HepG2 (cell line): ENCODE data around the gene EPM2A. TPM values are rescaled to one million over a fixed set of nuclear protein-coding genes. Genes with fewer than 3 reads are reported as not detected.

Experiments used
- ATAC-seq: fragments of 200-7000 bp; cut with Tn5 transposase; 3 replicates; pipeline ENCODE4 v1.9.1; 2020; ENCODE audit warnings: mild to moderate bottlenecking, moderate library complexity
- BruUV-seq: library from RNA; stranded (reverse); fragments of 400-500 nt; replicated peaks from 2 replicates; lab custom pipeline; 2021; lab: Mats Ljungman, UMichigan
- CTCF ChIA-PET: fragments of 300-600 bp; formaldehyde crosslinking; extraction: SDS; loops from one replicate; lab custom pipeline; 2021; ENCODE audit warnings: low total read pairs, inconsistent platforms, low intra/inter-chr PET ratio; lab: Yijun Ruan, JAX
- POLR2A ChIA-PET: fragments of 350-600 bp; sonication (Branson Sonifier 250); formaldehyde crosslinking; loops from one replicate; lab custom pipeline; 2020; ENCODE audit warnings: antibody characterized with exemption, inconsistent platforms; lab: Yijun Ruan, JAX
- DNase-seq: peaks from one replicate; pipeline ENCODE4 v3.0.0-alpha.2; 2015; ENCODE audit warnings: low spot score
- FAIRE-seq: peaks from 3 replicates; lab custom pipeline; 2011; peaks lifted over from hg19 to GRCh38; lab: Jason Lieb, UNC
- H2AFZ ChIP-seq: one replicate; pipeline ENCODE4 v1.6.1; 2011; ENCODE audit warnings: low read length, inconsistent platforms
- H3K27ac ChIP-seq: fragments of 300-600 bp; 3 replicates; pipeline ENCODE4 v1.8.0; 2011; ENCODE audit warnings: mixed run types, mild to moderate bottlenecking, mixed read lengths, low read length, inconsistent platforms; ENCODE audit not compliant: insufficient read depth; ENCODE audit errors: extremely low read length
- H3K27me3 ChIP-seq, 2 experiments: fragments of 200-600 bp in 1 of 2; 2 replicates in 1 of 2; 3 replicates in 1 of 2; pipeline versions ENCODE4 v1.6.0 to v1.8.0; 2011; ENCODE audit warnings: low read length in 2 of 2, mild to moderate bottlenecking in 2 of 2, moderate library complexity in 2 of 2, inconsistent platforms in 1 of 2; ENCODE audit not compliant: insufficient read depth in 2 of 2, control insufficient read depth in 1 of 2
- H3K36me3 ChIP-seq, 2 experiments: fragments of 200-600 bp in 1 of 2; replicated peaks in 1 of 2; 2 replicates in 1 of 2; 3 replicates in 1 of 2; pipeline versions ENCODE4 v1.5.1 to v1.8.0; 2011; ENCODE audit warnings: low read length in 2 of 2, inconsistent platforms in 1 of 2; ENCODE audit not compliant: insufficient read depth in 2 of 2, control insufficient read depth in 1 of 2
- H3K4me1 ChIP-seq: 2 replicates; pipeline ENCODE4 v1.5.1; 2012; ENCODE audit warnings: low read length, inconsistent platforms; ENCODE audit not compliant: insufficient read depth
- H3K4me2 ChIP-seq: 2 replicates; pipeline ENCODE4 v1.6.0; 2011; ENCODE audit warnings: low read depth, low read length, inconsistent platforms
- H3K4me3 ChIP-seq, 3 experiments: fragments of 200-600 bp in 1 of 3; sonication (generic), shearing (Covaris generic) in 1 of 3; replicated peaks in 1 of 3; 2 replicates each; pipeline ENCODE4 v1.5.1; 2011 to 2016; ENCODE audit warnings: low read length in 3 of 3, inconsistent platforms in 2 of 3, low read depth in 2 of 3, mild to moderate bottlenecking in 2 of 3, control low read depth in 1 of 3, mixed read lengths in 1 of 3; ENCODE audit not compliant: insufficient read depth in 1 of 3
- H3K79me2 ChIP-seq: one replicate; pipeline ENCODE4 v1.6.1; 2011; ENCODE audit warnings: low read length, inconsistent platforms; ENCODE audit not compliant: insufficient read depth
- H3K9ac ChIP-seq: 2 replicates; pipeline ENCODE4 v1.6.0; 2011; ENCODE audit warnings: mild to moderate bottlenecking, low read depth, low read length, inconsistent platforms; ENCODE audit not compliant: insufficient read depth
- H3K9me3 ChIP-seq: 2 replicates; pipeline ENCODE4 v1.5.1; 2012; ENCODE audit warnings: mild to moderate bottlenecking, low read length
- H4K20me1 ChIP-seq: 2 replicates; pipeline ENCODE4 v1.6.0; 2011; ENCODE audit warnings: inconsistent platforms, mild to moderate bottlenecking, low read length, moderate library complexity; ENCODE audit not compliant: insufficient read depth
- ATRX ChIP-seq: sonication (generic); formaldehyde crosslinking; IDR thresholded peaks from 2 replicates; pipeline ENCODE4 v1.4.0; 2020; ENCODE audit warnings: missing genetic modification reagents, borderline replicate concordance
- GTF2F1 ChIP-seq: fragments of 150-350 bp; IDR thresholded peaks from 2 replicates; pipeline ENCODE4 v1.6.1; 2014; ENCODE audit warnings: low read length
- KLF16 ChIP-seq, 2 experiments: sonication (generic) in 1 of 2; formaldehyde crosslinking in 1 of 2; IDR thresholded peaks; 2 replicates each; pipeline versions ENCODE4 v1.6.1 to v1.8.0; 2016 to 2023; ENCODE audit warnings: missing genetic modification reagents in 2 of 2, missing compliant biosample characterization in 1 of 2
- PTBP1 ChIP-seq: fragments of 200-400 bp; formaldehyde crosslinking; IDR thresholded peaks from 2 replicates; pipeline ENCODE4 v1.6.1; 2018; ENCODE audit warnings: low read length, low read depth; ENCODE audit not compliant: poor library complexity, severe bottlenecking
- RBM39 ChIP-seq: fragments of 200-400 bp; formaldehyde crosslinking; IDR thresholded peaks from one replicate; pipeline ENCODE4 v1.6.1; 2018; ENCODE audit warnings: antibody characterized with exemption, mild to moderate bottlenecking, low read depth, low read length; ENCODE audit not compliant: poor library complexity, severe bottlenecking
- WGBS: methylation state at CpG from one replicate; pipeline ENCODE4 v1.1.6; 2017; ENCODE audit warnings: low lambda C conversion rate; 5-methylcytosine and 5-hydroxymethylcytosine counted together
- in situ Hi-C: cut with HindIII; loops from 2 replicates; pipeline ENCODE4 v1.10.0; 2017; ENCODE audit warnings: low pct_unique_long_range_greater_than_20kb; ENCODE audit not compliant: extremely low pct_ligation_motif_present
- intact Hi-C: fragments of 100-400 bp; cut with micrococcal nuclease; formaldehyde crosslinking; loops from one replicate; pipeline ENCODE4 v1.10.0; 2022; ENCODE audit not compliant: unreplicated experiment
- polyA plus RNA-seq, 8 experiments: library from polyadenylated mRNA; depleted of rRNA in 3 of 8; stranded (reverse) in 7 of 8; unstranded in 1 of 8; fragments of >200 nt; fragmentation: Illumina TruSeq in 4 of 8; extraction: Trizol in 4 of 8; gene quantifications; 2 replicates each; pipeline versions ENCODE4 v1.2.1 to v1.2.3, GENCODE V29; 2011 to 2016; ENCODE audit warnings: low read depth in 4 of 8, missing spikeins in 1 of 8, mixed read lengths in 1 of 8; ENCODE audit not compliant: insufficient read depth in 1 of 8
- total RNA-seq, 5 experiments: library from RNA; depleted of rRNA; stranded (reverse); fragments of >200 nt; fragmentation: Illumina TruSeq; extraction: Trizol; gene quantifications; 2 replicates each; pipeline ENCODE4 v1.2.3, GENCODE V29; 2016; ENCODE audit warnings: low read depth in 1 of 5
- TF ChIP-seq, protein P1 (sequence below), 2 experiments: sonication (generic) in 1 of 2; formaldehyde crosslinking in 1 of 2; IDR thresholded peaks; 2 replicates each; pipeline versions ENCODE4 v1.6.1 to v1.9.0; 2014 to 2022; ENCODE audit warnings: antibody characterized with exemption in 1 of 2, borderline replicate concordance in 1 of 2, inconsistent platforms in 1 of 2, low read depth in 1 of 2, missing genetic modification reagents in 1 of 2
- TF ChIP-seq, protein P2 (sequence below): sonication (generic); formaldehyde crosslinking; IDR thresholded peaks from 2 replicates; pipeline ENCODE4 v1.4.0; 2020; ENCODE audit warnings: mild to moderate bottlenecking, missing genetic modification reagents

Gene EPM2A
- total and polyA plus RNA-seq, 2 of the 13 experiments (the other 11 are each of a cell fraction or from before 2014, with no cell fraction given) = 4.6 to 9.2 TPM

DNA sequence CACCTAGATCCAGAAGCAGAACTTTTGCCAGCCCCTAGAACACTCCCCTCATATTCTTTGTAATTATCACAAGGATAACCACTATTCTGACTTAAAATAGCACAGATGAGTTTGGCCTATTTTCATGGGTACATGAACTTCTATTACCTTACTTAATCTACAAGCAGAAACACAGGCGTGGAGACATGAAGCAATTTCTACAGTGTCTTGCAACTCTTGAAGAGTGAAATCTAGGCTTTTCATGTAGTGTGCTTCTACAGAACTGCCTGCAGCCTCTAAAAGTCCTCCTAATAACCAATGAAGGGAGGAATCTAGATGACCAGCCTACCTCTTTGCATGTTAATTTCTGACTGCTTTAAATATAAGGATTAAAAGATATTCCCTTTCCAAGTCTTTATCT is 82.7 kb downstream of the EPM2A start:
- Histone ChIP-seq H3K9ac (no peak overlapping the region), H3K36me3 (no peaks in the 10 kb centered on the region), H3K79me2 (no peaks in the 10 kb centered on the region), H3K4me2 (no peak overlapping the region), H3K4me1 (no peaks in the 10 kb centered on the region), H3K9me3 (no peaks in the 10 kb centered on the region), H3K27ac (no peak overlapping the region), H2AFZ (no peak overlapping the region), H3K27me3 (no peaks in the 10 kb centered on the region), H3K4me3 (no peak overlapping the region), H4K20me1 (no peaks in the 10 kb centered on the region)
- no TSS peak for BruUV-seq
- ATAC-seq (no peak), DNase-seq (no peak), FAIRE-seq (no peak)
- POLR2A ChIA-PET = no interaction called here
- intact Hi-C loops = no loop called here
- in situ Hi-C loops = no loop called here
- CTCF ChIA-PET = no interaction called here
- WGBS = 96% methylated on average over 1 of the region's 1 CpG
- TF ChIP-seq, protein P1, sequence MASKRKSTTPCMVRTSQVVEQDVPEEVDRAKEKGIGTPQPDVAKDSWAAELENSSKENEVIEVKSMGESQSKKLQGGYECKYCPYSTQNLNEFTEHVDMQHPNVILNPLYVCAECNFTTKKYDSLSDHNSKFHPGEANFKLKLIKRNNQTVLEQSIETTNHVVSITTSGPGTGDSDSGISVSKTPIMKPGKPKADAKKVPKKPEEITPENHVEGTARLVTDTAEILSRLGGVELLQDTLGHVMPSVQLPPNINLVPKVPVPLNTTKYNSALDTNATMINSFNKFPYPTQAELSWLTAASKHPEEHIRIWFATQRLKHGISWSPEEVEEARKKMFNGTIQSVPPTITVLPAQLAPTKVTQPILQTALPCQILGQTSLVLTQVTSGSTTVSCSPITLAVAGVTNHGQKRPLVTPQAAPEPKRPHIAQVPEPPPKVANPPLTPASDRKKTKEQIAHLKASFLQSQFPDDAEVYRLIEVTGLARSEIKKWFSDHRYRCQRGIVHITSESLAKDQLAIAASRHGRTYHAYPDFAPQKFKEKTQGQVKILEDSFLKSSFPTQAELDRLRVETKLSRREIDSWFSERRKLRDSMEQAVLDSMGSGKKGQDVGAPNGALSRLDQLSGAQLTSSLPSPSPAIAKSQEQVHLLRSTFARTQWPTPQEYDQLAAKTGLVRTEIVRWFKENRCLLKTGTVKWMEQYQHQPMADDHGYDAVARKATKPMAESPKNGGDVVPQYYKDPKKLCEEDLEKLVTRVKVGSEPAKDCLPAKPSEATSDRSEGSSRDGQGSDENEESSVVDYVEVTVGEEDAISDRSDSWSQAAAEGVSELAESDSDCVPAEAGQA (IDR thresholded peaks at IDR 0.05; ENCODE audit: low read depth) = no peak
- TF ChIP-seq, protein P1 (CRISPR knock-in tag; IDR thresholded peaks at IDR 0.05; ENCODE audit: borderline replicate concordance) = no peak
- TF ChIP-seq KLF16 (CRISPR knock-in tag; IDR thresholded peaks at IDR 0.05) (no peak), ATRX (CRISPR knock-in tag) (no peak), GTF2F1 (no peak), RBM39 (no peak), PTBP1 (no peak)
- TF ChIP-seq, protein P2, sequence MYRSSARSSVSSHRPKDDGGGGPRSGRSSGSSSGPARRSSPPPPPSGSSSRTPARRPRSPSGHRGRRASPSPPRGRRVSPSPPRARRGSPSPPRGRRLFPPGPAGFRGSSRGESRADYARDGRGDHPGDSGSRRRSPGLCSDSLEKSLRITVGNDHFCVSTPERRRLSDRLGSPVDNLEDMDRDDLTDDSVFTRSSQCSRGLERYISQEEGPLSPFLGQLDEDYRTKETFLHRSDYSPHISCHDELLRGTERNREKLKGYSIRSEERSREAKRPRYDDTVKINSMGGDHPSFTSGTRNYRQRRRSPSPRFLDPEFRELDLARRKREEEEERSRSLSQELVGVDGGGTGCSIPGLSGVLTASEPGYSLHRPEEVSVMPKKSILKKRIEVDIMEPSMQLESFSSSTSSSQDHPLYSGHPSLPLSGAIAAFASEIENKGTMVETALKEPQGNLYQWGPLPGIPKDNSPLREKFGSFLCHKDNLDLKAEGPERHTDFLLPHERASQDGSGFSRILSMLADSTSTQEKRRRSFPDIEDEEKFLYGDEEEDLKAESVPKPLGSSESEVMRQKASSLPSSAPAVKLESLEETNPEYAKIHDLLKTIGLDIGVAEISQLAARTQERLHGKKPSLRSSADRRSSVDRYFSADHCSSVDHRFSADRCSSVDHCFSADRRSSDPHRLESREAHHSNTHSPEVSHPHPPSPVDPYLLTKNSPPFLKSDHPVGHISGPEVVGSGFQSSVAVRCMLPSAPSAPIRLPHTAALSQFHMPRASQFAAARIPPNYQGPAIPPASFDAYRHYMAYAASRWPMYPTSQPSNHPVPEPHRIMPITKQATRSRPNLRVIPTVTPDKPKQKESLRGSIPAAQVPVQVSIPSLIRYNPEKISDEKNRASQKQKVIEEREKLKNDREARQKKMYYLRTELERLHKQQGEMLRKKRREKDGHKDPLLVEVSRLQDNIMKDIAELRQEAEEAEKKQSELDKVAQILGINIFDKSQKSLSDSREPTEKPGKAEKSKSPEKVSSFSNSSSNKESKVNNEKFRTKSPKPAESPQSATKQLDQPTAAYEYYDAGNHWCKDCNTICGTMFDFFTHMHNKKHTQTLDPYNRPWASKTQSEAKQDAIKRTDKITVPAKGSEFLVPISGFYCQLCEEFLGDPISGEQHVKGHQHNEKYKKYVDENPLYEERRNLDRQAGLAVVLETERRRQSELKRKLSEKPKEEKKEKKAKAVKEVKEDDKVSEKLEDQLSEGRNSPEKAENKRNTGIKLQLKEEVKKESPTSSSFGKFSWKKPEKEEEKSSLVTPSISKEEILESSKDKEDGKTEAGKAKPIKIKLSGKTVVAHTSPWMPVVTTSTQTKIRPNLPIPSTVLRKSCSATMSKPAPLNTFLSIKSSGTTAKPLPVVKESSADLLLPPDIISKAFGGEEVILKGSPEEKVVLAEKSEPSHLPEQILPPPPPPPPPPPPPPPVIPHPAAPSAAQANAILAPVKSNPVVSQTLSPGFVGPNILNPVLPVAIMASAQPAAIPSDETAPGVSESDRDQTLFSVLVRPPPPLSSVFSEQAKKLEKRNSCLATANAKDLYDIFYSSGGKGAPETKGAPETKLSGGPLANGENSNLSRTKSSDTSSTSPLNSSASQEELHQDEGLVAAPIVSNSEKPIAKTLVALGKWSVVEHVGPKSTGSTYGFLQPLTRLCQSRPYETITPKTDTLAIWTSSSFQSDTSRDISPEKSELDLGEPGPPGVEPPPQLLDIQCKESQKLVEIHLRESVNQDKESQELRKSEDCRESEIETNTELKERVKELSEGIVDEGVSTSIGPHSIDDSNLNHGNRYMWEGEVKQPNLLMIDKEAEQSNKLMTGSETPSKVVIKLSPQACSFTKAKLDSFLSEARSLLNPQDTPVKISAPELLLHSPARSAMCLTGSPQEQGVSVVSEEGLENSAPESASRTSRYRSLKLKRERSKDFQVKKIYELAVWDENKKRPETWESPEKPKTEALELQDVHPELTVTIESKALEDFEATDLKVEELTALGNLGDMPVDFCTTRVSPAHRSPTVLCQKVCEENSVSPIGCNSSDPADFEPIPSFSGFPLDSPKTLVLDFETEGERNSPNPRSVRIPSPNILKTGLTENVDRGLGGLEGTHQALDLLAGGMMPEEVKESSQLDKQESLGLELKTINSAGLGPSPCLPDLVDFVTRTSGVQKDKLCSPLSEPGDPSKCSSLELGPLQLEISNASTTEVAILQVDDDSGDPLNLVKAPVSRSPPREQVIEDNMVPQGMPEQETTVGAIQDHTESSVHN (CRISPR knock-in tag) = no peak
